Uterus (tissue), 2 donors: ENCODE results near the gene JAZF1.

Source experiments
- POLR2A ChIP-seq, 2 donors: fragments of 450-650 bp; IDR thresholded peaks; one replicate each; pipeline ENCODE4 v1.6.1; 2016; ENCODE audit warnings: antibody characterized with exemption in 2 of 2, mild to moderate bottlenecking in 1 of 2, moderate library complexity in 1 of 2
- TF ChIP-seq, protein P1 (sequence below), 4 experiments: fragments of 200-600 bp in 2 of 4; fragments of 450-650 bp in 2 of 4; sonication (generic) in 2 of 4; IDR thresholded peaks; one replicate each; pipeline ENCODE4 v1.5.1; 2016 to 2019; ENCODE audit warnings: antibody characterized with exemption in 4 of 4, mild to moderate bottlenecking in 2 of 4, moderate library complexity in 1 of 4

DNA sequence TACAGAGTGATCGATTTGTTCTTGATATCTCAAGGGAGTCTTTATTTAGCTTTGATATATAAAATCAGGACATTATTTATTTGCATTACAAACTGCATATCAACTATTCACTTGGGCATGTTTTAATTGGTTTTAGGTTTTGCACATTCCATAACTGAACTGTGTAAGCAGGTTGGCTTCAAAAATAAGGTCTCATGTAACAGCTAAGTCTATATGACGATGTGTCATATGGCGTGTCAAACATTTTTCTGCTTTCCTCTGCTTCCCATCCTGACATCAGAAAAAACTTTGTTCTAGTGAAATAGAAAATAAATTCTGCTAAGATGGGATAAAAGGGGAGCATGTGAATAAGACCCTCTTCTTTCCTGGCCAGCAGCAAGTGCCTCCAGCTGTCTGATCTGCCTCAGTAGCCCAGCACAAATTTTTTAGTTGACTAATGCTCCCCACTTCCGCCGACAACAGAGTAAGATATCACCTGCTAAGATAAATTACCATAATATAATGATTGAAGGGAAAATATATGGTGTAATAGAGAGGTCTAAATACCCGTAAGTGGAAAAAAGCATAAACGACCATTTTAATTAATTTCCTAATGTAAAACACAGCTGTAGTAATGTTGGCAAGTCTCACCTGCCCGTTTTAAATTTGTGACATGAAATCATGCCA is 260.2 kb downstream of the JAZF1 start:
- no peak for TF ChIP-seq POLR2A (IDR thresholded peaks at IDR 0.05)
- TF ChIP-seq, protein P1, sequence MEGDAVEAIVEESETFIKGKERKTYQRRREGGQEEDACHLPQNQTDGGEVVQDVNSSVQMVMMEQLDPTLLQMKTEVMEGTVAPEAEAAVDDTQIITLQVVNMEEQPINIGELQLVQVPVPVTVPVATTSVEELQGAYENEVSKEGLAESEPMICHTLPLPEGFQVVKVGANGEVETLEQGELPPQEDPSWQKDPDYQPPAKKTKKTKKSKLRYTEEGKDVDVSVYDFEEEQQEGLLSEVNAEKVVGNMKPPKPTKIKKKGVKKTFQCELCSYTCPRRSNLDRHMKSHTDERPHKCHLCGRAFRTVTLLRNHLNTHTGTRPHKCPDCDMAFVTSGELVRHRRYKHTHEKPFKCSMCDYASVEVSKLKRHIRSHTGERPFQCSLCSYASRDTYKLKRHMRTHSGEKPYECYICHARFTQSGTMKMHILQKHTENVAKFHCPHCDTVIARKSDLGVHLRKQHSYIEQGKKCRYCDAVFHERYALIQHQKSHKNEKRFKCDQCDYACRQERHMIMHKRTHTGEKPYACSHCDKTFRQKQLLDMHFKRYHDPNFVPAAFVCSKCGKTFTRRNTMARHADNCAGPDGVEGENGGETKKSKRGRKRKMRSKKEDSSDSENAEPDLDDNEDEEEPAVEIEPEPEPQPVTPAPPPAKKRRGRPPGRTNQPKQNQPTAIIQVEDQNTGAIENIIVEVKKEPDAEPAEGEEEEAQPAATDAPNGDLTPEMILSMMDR (IDR thresholded peaks at IDR 0.05) = no peak
